OCI-LY1 (cell line): ENCODE measurements around the gene BAIAP2L1.

ENCODE experiments used
- H2AFZ ChIP-seq: fragments of 200-600 bp; sonication (generic), shearing (Covaris generic); 2 replicates; pipeline ENCODE4 v1.6.0; 2014; ENCODE audit warnings: antibody characterized with exemption, mild to moderate bottlenecking, low read length
- H3F3A ChIP-seq: fragments of 200-600 bp; sonication (generic), shearing (Covaris generic); 2 replicates; pipeline ENCODE4 v1.6.0; 2014; ENCODE audit warnings: mild to moderate bottlenecking, antibody characterized with exemption, low read length, moderate library complexity; ENCODE audit not compliant: insufficient read depth
- H3K27ac ChIP-seq: fragments of 200-600 bp; sonication (generic); 2 replicates; pipeline ENCODE4 v1.5.1; 2014; ENCODE audit warnings: low read length, mixed run types, mild to moderate bottlenecking, low read depth; ENCODE audit not compliant: poor library complexity, severe bottlenecking
- H3K27me3 ChIP-seq: fragments of 200-600 bp; sonication (generic); 2 replicates; pipeline ENCODE4 v1.6.0; 2014; ENCODE audit warnings: antibody characterized with exemption, mild to moderate bottlenecking, low read length, moderate library complexity; ENCODE audit not compliant: insufficient read depth
- H3K36me3 ChIP-seq: fragments of 200-600 bp; sonication (generic); 2 replicates; pipeline ENCODE4 v1.6.1; 2014; ENCODE audit warnings: mild to moderate bottlenecking, antibody characterized with exemption, low read length, moderate library complexity, mixed read lengths; ENCODE audit not compliant: insufficient read depth
- H3K4me1 ChIP-seq: fragments of 200-600 bp; sonication (generic); 2 replicates; pipeline ENCODE4 v1.5.1; 2014; ENCODE audit warnings: mild to moderate bottlenecking, low read length, moderate library complexity; ENCODE audit not compliant: insufficient read depth, severe bottlenecking
- H3K4me2 ChIP-seq: fragments of 200-600 bp; sonication (generic), shearing (Covaris generic); 2 replicates; pipeline ENCODE4 v1.6.1; 2014; ENCODE audit warnings: low read length
- H3K4me3 ChIP-seq: fragments of 200-600 bp; sonication (generic); 2 replicates; pipeline ENCODE4 v1.5.1; 2014; ENCODE audit warnings: low read length, low read depth, mild to moderate bottlenecking, mixed read lengths; ENCODE audit not compliant: poor library complexity, severe bottlenecking
- H3K79me2 ChIP-seq: fragments of 200-600 bp; shearing (Covaris generic); 2 replicates; pipeline ENCODE4 v1.6.1; 2016; ENCODE audit warnings: mixed run types, low read length, mixed read lengths; ENCODE audit not compliant: insufficient read depth
- H3K9ac ChIP-seq: fragments of 200-600 bp; sonication (generic), shearing (Covaris generic); 2 replicates; pipeline ENCODE4 v1.6.1; 2014; ENCODE audit warnings: mild to moderate bottlenecking, low read length, mixed read lengths
- H3K9me2 ChIP-seq: fragments of 200-600 bp; sonication (generic), shearing (Covaris generic); 2 replicates; pipeline ENCODE4 v1.6.1; 2014; ENCODE audit warnings: low read depth, mild to moderate bottlenecking, low read length, mixed read lengths
- H3K9me3 ChIP-seq: fragments of 200-600 bp; shearing (Covaris generic); 2 replicates; pipeline ENCODE4 v1.6.1; 2014; ENCODE audit warnings: low read length, mixed read lengths
- H4K20me1 ChIP-seq: fragments of 200-600 bp; sonication (generic), shearing (Covaris generic); 2 replicates; pipeline ENCODE4 v1.6.0; 2016; ENCODE audit warnings: mild to moderate bottlenecking, low read length; ENCODE audit not compliant: insufficient read depth
- EZH2 ChIP-seq: fragments of 200-600 bp; sonication (generic), shearing (Covaris generic); IDR thresholded peaks from 2 replicates; pipeline ENCODE4 v1.8.0; 2017; ENCODE audit warnings: borderline replicate concordance, mixed run types, mild to moderate bottlenecking, antibody characterized with exemption, low read length, moderate library complexity, mixed read lengths
- TF ChIP-seq, protein P1 (sequence below): fragments of 200-600 bp; sonication (generic), shearing (Covaris generic); IDR thresholded peaks from 2 replicates; pipeline ENCODE4 v1.5.1; 2017; ENCODE audit warnings: mild to moderate bottlenecking, antibody characterized with exemption, low read length, moderate library complexity, mixed read lengths

BAIAP2L1 gene

GRCh38 chr7:98396768-98397167 lies 4.1 kb downstream of the BAIAP2L1 start:
- H3K36me3 ChIP-seq: no peaks in the 10 kb centered on the region
- no peaks in the 10 kb centered on the region for H3K79me2 ChIP-seq
- H3K27ac ChIP-seq: no peak overlapping the region
- no peaks in the 10 kb centered on the region for H4K20me1 ChIP-seq
- H3K4me1 ChIP-seq: peaks cover 5% of the 10 kb centered on the region
- no peak overlapping the region for H3K4me2 ChIP-seq
- no peak overlapping the region for H2AFZ ChIP-seq
- no peak for TF ChIP-seq EZH2
- TF ChIP-seq, protein P1, sequence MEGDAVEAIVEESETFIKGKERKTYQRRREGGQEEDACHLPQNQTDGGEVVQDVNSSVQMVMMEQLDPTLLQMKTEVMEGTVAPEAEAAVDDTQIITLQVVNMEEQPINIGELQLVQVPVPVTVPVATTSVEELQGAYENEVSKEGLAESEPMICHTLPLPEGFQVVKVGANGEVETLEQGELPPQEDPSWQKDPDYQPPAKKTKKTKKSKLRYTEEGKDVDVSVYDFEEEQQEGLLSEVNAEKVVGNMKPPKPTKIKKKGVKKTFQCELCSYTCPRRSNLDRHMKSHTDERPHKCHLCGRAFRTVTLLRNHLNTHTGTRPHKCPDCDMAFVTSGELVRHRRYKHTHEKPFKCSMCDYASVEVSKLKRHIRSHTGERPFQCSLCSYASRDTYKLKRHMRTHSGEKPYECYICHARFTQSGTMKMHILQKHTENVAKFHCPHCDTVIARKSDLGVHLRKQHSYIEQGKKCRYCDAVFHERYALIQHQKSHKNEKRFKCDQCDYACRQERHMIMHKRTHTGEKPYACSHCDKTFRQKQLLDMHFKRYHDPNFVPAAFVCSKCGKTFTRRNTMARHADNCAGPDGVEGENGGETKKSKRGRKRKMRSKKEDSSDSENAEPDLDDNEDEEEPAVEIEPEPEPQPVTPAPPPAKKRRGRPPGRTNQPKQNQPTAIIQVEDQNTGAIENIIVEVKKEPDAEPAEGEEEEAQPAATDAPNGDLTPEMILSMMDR: no peak
- H3F3A ChIP-seq: no peaks in the 10 kb centered on the region
- no peak overlapping the region for H3K9ac ChIP-seq
- no peaks in the 10 kb centered on the region for H3K9me3 ChIP-seq
- no peaks in the 10 kb centered on the region for H3K9me2 ChIP-seq
- peaks cover 10% of the 10 kb centered on the region; the same call in 1 of the 2 replicates for H3K27me3 ChIP-seq
- no peak overlapping the region for H3K4me3 ChIP-seq

GRCh38 chr7:98395951-98396350 lies 4.9 kb downstream of the BAIAP2L1 start:
- Histone ChIP-seq H3F3A (no peaks in the 10 kb centered on the region), H3K27me3 (peaks cover 10% of the 10 kb centered on the region; the same call in 1 of the 2 replicates), H3K4me3 (no peak overlapping the region), H3K4me1 (peaks cover 5% of the 10 kb centered on the region), H3K36me3 (no peaks in the 10 kb centered on the region), H3K9me2 (no peaks in the 10 kb centered on the region), H3K79me2 (no peaks in the 10 kb centered on the region), H3K9ac (no peak overlapping the region), H3K27ac (no peak overlapping the region), H3K4me2 (no peak overlapping the region), H4K20me1 (no peaks in the 10 kb centered on the region), H2AFZ (no peak overlapping the region), H3K9me3 (no peaks in the 10 kb centered on the region)
- no peak for TF ChIP-seq EZH2
- TF ChIP-seq, protein P1: no peak

DNA sequence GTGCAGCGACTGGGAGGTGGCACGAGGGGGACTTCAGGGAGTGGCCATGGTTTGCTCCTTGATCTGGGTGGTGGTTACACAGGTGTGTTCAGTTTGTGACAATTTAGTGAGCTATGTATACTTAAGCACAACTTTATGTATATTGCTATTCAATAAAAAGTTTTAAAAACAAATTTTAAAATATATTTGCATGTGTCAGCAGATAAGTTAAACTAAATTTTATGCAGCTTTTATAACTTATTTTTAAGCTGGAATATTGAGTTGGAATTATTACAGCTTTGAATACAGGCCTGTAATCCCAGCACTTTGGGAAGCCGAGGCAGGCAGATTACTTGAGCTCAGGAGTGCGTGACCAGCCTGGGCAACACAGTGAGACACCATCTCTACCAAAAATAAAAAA lies 5.4 kb downstream of the BAIAP2L1 start:
- Histone ChIP-seq H3K36me3 (no peaks in the 10 kb centered on the region), H2AFZ (no peak overlapping the region), H3K27ac (no peak overlapping the region), H3K9ac (no peak overlapping the region), H3K4me3 (no peak overlapping the region), H3K4me2 (no peak overlapping the region), H3K9me2 (no peaks in the 10 kb centered on the region), H3K27me3 (peaks cover 10% of the 10 kb centered on the region; the same call in 1 of the 2 replicates), H4K20me1 (no peaks in the 10 kb centered on the region), H3K4me1 (peaks cover 1% of the 10 kb centered on the region), H3K9me3 (no peaks in the 10 kb centered on the region), H3F3A (no peaks in the 10 kb centered on the region), H3K79me2 (no peaks in the 10 kb centered on the region)
- no peak for TF ChIP-seq EZH2
- TF ChIP-seq, protein P1: no peak
